NCI-H2029 (cell line): Measurements from ENCODE around the gene DNAJC8.
A peak's percentile ranks its signal among the peaks of the same experiment; 100 is the strongest.

Experiments used
- DNase-seq: peaks from one replicate; lab custom pipeline; 2025; lab: John Stamatoyannopoulos, UW

The DNAJC8 gene

DNA sequence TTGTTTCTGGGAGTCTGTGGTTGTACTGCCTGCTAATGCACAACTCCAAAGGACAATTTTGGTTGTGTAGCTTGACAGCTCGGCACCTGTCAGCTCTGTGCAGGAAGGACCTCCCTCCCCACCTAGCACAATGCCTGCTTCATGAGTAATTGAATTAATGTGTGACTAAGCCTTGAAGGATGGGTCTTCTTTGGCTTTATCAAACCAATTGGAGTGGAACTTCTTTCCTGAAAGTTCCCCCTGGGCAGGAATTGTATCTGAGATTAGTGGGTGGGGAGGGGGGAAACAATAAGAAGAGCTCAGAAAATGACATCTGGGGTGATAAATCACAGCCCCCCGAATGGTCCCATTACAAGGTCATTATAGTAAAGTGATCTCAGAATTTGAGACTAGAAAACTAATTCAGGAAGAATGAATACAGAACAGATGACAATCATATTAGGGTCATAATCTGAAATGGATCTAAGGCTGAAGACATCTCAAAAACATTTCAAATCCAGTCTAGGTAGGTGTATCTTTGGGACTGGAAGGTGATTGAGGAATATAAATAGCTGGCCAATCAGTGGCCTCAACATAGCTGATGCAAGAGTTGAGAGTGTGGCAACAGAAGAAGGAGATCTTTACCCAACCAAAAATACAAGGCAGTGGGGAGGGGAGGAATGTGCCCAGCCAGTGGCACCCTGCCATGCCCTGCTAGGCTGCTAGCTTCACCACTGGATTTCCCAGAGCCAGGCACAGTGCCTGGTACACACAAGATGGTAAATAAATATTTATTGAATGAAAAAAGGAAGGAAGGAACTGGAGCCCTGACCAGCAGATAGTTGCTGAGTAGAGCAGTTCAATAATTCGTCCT is 16.4 kb upstream of the DNAJC8 start:
- DNase-seq, result peak; percentile 9

DNA sequence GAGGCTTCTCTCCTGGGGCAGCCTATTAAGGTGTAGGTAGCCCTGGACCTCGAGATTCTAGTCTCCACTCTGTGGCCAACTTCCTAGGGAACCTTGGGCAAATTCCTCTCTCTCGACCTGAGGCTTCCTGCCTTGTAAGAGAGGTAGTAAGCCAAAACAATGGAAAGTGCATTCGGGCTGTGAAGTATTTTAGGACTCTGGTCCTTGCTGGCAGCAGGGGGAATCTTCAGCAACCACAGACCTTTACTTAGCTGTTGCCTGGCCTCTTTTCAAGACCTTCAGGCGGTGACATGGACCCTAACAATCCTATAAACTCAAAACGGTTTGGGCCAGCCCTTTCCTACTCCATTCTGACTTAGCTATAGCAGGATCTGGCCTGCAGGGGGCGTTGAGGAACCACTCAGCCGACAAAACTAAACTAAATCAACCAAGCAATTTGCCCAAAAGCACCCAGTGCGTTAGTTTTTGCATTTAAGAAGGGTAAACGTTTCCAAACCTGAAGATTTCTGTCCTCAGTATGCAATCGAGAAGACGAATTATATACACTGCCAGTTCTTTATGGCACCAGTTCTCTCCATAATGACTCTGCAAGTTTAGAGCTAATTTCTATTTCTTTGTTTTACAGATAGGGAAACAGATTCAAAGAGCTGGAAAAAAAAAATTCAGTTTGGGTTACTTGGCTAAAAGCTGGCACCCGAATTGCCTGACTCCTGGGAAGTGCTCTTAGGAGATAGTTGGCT is 15.6 kb upstream of the DNAJC8 start:
- DNase-seq, result peak; percentile 23

DNA sequence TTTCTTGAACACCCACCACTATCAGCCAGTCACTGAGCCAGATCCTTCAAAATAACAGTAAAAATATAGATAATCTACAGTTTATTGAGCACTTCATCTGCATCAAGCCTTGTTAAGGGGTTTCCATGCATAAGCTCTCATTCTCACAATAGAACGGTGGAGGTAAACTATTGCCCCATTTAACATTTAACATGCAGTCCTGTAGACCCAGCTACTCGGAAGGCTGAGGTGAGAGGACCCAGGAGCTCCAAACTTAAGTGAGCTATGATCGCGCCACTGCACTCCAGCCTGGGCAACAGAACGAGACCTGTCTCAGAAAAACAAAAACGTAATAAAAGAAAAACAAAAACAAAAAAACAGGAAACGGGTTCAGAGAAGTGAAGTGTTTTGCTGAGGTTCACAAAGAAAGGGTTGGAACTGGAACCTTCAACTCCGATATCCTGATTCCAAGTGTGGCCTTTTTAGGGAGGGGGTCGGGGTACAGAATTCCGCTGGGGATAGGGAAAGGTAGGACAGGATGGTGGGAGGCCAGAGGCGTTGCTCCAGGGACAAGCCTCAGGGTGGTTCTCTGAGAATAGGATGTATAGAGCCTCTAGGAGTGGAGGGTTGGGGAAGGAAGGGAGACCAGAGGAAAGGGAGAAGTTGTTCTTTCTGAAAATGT is 14.9 kb upstream of the DNAJC8 start:
- no peak for DNase-seq

DNA sequence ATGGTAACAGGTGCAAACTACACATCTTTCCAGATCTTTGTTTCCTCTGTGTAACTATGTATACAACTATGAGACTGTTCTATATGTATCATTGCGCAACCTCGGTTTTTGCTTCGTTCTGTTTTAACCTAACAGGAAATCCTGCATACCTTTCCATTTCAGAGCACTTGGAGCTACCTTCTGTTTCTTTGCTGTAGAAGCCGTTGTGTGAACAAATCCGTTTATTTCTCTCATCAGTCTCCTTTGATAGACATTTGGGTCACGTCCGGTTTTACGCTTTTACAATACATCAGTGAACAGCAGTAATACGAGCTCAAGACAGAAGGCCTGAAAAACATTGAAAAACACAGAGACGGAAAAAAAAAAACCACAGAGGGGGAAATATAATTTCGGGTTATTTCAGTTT is 13.6 kb upstream of the DNAJC8 start:
- DNase-seq, result peak; percentile 7

DNA sequence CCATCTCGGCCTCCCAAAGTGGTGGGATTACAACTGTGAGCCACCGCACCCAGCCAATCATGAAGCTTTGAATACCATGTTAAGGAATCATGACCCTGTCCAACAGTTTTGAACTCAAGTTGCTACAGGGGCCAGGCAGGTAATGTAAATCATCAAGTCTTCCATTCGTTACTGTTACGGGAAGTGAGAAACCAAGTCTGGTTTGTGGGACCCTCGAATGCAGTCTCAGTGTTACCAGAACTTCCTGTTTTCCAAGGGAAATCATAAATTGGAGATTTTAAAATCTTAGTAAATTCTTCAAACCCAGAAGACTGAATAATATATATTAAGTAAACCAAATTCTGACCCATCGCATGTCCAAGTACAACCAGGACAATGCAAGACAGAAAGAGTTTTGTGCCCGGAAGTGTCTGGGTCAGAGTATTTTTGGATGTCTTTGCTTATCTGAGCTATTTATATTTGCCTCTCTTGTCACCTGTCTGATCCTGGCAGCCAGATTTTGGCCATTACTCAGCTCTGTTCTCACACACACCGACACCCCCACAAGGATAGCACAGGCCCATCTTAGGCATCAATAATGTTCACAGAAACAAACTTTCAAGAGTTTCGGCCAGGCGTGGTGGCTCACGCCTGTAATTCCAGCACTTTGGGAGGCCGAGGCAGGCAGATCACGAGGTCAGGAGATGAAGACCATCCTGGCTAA is 11.9 kb upstream of the DNAJC8 start:
- DNase-seq, result no peak

DNA sequence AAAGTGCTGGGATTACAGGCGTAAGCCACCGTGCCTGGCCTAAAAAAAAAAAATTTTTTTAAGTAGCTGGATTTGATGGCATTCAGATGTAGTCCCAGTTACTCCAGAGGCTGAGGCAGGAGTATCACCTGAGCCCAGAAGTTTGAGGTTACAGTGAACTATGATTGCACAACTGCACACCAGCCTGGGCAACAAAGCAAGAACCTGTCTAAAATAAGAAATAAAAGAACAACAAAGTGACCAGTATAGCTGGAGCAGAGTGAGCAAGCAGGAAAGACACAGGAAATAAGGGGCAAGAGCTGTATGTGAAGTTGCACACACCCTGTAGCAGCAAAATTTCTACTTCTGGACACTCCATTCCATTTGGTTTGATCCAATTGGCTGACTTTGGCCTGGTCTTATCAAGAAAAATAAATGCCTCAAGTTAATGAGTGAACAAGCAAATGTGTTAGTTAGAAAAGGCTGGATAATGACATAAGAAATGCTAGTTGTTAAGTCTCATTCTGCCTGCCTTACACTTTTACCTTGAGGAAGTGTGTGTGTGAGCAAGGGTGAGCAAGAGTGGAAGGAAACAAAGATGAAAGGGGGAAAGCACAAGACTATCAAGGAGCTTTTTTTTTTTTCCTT is 11.0 kb upstream of the DNAJC8 start:
- DNase-seq, result no peak

DNA sequence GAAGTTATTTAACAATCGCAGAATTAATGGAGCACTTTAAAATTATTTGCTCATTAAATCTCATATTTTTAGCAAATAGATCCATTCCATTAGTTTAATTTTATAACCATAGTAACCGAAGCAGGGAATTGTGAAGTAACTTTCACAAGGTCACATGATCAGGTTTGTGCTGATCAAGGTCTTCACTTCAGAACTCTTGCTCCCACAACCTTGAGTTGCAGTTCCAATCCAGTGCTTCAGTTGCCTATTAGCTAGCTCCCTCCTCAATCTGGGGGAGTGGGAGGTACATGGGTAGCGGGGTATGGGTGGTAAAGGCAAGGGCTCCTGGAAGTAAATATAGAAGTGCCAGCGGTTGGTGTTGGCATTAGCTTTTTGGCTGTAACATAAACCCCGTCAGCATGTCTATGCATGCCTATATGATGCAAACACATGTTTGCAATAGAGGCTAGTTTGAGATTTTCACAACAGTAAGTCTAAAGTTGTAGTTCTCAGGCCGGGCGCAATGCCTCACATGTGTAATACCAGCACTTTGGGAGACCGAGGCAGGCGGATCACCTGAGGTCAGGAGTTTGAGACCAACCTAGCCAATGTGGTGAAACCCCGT is 8.9 kb upstream of the DNAJC8 start:
- DNase-seq, result no peak

DNA sequence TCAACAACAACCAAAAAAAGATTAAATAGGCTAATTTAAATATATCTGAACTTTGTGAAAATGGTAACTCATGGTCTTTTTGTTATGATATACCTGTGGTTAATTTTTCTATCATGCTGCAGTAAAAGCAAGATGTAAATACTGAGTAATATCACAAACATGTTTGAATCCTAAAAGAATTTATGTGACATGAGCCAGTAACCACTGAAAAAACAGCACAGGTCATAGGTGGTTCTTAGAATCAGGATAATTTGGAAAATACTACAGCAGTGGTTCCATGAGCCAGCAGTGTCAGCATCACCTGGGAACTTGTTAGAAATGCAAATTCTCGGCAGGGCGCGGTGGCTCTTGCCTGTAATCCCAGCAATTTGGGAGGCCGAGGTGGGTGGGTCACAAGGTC is 7.2 kb upstream of the DNAJC8 start:
- no peak for DNase-seq

DNA sequence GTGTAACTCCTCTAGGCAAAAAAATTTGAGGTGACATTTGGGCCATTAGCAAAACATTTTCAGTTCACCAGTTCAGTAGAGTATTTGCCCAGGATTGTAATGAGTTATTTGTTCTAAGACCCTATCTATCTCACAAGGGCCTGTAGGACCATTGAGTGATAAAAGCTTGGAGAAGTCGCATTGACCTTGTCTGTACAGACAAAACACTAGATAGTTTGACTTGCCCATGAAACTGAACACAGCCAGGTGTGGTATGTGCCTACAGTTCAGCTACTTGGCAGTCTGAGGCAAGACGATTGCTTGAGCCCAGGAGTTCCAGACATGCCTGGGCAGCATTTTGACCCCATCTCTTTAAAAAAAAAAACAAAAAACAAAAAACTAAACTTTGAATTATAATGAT is 6.2 kb upstream of the DNAJC8 start:
- no peak for DNase-seq

DNA sequence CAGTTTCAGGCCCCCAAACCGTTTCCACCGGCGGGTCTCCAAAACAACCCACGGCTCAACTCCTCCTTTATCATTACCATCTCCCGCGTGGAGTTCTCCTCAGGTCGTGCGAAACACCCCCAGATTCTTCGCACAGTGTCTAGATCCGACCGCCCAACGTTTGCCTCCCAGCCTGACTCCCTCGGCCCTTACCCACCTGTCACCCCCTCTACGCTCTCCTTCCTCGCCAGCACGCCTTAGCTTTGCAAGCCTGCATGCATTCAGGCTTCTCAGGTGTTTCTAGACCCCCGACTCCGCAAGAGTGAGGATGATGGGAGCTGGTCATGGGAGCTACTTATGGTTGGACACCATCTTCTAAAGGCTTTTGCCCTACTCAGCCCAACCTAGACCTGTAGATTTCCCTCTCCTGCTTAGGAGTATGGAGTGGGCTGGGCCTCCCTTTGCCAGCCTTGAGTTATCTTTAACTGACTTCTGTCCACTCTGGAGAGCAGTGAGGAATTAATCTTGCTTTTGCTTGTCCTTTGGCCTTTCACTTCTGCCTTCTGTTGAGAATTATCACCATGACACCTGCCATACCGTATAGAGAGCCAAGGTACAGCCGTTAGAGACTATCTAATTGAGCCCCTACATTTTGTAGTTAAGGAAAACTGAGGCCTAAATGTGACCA is 4.0 kb upstream of the DNAJC8 start:
- DNase-seq, result no peak

DNA sequence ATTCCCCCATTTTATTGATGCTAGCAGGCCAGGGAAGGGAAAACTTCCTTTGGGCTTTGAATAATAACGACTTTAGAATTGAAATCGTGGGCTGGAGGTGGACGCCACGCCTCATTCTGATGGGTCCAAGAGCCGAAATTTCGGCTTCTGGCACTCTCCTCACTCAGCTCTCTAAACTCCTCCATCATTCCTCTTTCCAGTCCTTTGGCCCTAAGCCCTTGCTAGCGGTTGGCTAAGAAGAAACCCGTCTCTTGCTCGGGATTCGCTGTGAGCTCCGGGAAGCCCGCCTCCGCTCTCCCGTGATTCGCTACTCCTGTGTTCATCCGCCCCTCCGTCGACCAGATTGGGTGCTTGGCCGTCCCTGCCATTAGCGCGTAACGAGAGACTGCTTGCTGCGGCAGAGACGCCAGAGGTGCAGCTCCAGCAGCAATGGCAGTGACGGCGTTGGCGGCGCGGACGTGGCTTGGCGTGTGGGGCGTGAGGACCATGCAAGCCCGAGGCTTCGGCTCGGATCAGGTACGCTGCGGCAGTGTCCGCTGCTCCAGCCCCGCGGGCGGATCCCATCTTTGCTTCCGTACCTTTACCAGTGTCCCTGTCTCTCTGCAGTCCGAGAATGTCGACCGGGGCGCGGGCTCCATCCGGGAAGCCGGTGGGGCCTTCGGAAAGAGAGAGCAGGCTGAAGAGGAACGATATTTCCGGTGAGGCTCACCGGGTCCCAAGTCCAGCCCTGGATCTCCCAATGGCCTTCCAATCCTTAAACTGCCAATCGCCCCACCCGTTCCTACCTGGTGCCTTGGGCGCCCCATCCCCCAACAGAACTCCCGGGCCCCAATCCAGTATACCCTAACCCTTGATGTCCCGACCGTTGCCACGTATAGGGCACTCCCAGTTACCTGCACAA is 3.2 kb upstream of the DNAJC8 start, which contains the start of gene ATP5IF1:
Gene ATP5IF1, plus strand, starts transcription at position 370 of the 901 bp plus-strand sequence. Its CDS starts 60 bp downstream, at position 430.
- peak; percentile 96 for DNase-seq

DNA sequence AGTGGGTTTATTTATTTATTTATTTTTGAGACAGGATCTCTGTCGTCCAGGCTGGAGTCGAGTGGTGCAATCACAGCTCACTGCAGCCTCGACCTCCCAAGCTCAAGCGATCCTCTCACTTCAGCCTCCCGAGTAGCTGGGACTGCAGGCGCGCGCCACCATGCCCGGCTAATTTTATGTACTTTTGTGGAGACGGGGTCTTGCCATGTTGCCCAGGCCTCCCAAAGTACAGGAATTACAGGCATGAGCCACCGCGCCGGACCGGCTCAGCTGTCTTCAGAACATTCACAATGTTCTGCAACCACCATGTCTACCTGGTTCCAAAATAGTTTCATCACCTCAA is 406 bp upstream of the DNAJC8 start:
- no peak for DNase-seq

DNA sequence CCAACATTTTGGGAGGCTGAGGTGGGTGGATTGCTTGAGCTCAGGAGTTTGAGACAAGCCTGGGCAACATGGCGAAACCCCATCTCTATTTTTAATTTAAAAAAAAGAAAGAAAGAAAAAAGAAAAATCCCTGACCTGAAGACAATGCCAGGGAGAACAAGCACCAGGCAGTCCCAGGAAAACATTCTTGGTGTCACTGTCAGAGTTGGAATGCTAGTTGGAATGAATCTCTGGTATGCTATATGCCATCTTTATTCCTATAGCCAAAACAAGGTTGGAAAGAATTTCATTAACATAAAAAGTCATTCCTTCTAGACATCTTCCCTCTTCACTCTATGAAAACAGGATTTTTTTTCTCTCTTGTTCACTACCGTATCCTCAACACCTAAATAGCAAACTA is 2.8 kb downstream of the DNAJC8 start:
- DNase-seq, result no peak

DNA sequence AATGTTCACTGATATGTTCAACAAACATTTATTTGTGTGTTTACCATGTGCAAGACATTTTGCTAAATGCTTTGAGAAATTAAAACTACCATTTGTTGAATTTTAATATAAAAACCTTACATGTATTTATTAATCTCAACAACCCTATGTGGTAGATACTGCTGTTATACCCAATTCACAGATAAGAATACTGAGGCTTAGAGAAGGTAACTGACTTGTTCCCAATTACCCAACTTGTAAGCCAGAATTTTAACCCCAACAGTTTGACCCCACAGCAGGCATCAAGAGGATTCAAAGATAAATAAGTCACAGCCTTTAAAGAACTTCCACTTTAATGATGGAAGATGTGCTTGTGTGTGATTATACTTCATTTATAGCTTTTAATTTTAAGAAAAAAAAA is 3.7 kb downstream of the DNAJC8 start:
- DNase-seq, result no peak

DNA sequence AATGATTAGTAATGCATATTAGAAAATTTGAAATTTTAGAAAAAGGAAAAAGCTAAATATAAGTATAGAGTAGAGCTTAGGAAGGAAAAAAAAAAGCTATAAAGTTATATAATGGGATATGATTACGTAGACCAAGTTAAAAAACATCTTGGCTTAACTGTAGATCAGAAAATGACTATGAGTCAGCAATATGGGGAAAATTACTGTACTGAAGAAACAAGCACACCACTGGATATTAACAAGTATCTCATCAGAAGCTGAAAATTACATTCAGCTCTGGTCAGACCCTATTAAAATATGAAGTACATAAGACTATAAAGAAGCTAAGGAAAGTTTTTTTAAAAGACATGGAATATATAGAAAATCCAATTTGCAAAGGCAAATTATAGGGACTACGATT is 19.5 kb downstream of the DNAJC8 start:
- DNase-seq, result no peak

DNA sequence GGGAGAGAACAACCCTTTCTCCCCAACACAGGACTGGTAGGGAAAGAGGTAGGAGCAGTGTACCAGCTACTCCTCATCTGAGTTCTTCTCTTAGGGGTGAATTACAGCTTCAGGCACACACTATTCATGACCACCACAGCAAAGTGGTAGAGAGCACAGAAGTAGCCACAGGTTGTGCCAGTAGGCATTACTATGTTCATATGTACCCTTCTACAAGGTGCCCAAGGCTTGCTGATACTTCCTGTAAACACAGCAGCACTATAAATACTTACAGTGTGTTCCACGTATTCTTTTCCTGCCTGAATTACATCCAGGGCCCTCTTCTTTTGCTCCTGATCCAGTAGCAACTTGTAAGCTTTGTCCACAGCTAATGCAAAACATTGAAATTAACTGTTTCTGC is 23.1 kb downstream of the DNAJC8 start:
- no peak for DNase-seq

DNA sequence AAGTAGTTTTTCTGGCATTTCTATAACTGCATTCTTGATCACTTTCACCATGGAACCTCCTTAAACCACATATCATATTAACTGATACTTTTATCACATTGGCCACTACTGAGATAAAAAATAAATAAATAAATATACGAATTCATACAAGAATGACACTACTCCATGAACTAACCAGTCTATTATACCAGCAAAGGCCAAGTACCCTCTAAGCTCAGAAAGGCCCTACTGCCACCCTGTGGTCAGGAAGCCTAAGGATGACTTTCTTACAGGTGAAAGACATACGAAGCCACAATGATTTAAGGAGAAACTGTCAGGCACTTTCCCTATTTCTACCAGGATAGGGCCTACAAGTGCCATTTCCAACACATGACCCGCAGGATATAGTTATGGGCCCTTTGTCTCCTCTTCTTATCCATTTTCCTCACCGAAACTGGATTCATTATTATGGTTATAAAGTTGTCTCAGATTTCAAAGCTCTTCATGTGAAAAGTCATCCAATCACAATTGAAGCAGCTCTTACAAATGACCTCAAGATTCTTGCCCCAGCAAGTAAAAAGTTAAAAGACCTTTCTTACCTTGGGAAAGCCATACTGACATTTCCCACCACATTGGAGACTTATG is 23.9 kb downstream of the DNAJC8 start:
- DNase-seq, result peak; percentile 5

DNA sequence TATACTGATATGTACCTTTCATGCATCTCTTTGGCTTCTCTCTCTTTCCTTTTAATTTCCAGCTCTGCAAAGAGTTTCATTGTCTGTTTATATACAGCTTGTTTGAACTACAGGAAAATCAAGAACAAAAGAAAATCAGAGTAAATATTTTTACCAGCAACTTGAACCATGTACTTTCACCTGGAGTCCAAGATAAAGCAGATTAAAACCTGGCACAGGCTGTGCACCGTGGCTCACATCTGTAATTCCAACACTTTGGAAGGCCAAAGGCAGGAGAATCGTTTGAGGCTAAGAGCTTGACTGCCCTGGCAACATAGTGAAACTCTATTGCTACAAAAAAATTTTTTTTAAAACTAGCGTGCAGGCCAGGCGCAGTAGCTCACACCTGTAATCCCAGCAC is 27.6 kb downstream of the DNAJC8 start:
- DNase-seq, result no peak

DNA sequence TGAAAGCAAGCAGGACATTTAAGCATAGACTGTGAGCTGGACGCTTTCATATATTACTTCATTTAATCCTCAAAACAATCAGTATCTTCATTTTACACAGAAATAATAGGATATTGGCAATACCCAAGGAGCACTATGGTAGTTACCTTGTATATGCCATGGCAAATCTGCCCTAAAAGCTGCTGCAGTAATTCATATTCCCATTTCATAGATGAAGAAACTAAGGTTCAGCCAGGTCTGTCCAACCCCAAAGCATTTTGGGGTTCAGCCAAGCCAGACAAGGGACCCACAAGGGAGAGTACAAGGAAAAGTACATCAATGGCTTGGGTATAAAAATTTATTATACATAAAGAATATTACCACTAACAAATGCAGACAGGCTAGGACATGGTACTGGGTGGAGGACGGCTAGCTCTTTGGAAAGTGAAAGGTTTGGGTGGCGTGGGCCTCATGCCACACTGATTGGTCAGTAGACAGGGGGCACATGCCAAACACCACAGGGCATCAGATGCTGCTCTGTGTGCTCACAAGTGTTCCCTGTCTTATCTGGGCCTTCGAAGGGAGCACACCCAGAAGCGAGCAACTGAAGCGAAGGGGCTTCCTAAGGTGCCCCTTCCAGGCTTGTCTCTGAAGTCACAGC is 32.5 kb downstream of the DNAJC8 start:
- no peak for DNase-seq
